Activated CD8-positive, alpha-beta memory T cell treated with anti-CD3 and anti-CD28 coated beads for 4 hours (primary cell): ENCODE measurements around the gene MECP2.
A peak's percentile ranks its signal among the peaks of the same experiment; 100 is the strongest.

Experiments used
- DNase-seq, 2 donors: peaks; one replicate each; pipeline ENCODE4 v3.0.0-alpha.2; 2020; ENCODE audit warnings: low read depth in 2 of 2

MECP2 gene

GRCh38 chrX:154115750-154116149 is 18.2 kb upstream of the MECP2 start:
- DNase-seq: no peak

- DNase-seq: no peak
Observed at GRCh38 chrX:154115071-154115470, 17.6 kb upstream of the MECP2 start.

- DNase-seq: no peak
Observed at GRCh38 chrX:154114652-154115051, 17.1 kb upstream of the MECP2 start.

- DNase-seq: no peak
Observed at GRCh38 chrX:154113729-154114128, 16.2 kb upstream of the MECP2 start.

- no peak for DNase-seq
Observed at GRCh38 chrX:154098551-154098950, 1.0 kb upstream of the MECP2 start.

- peak; percentile 42 to 45 for DNase-seq
Observed at GRCh38 chrX:154097003-154097588, 421 bp downstream of the MECP2 start.

GRCh38 chrX:154096140-154097002 is 1.1 kb downstream of the MECP2 start:
- DNase-seq: no peak

- no peak for DNase-seq
Observed at GRCh38 chrX:154094833-154095232, 2.7 kb downstream of the MECP2 start.

- DNase-seq: no peak
Observed at GRCh38 chrX:154093965-154094364, 3.6 kb downstream of the MECP2 start.

GRCh38 chrX:154092371-154092770 is 5.1 kb downstream of the MECP2 start:
- no peak for DNase-seq

- DNase-seq: no peak
Observed at GRCh38 chrX:154091678-154092077, 5.8 kb downstream of the MECP2 start.

GRCh38 chrX:154090731-154091130 is 6.8 kb downstream of the MECP2 start:
- no peak for DNase-seq

GRCh38 chrX:154084449-154085300 is 12.8 kb downstream of the MECP2 start:
- no peak for DNase-seq

- no peak for DNase-seq
Observed at GRCh38 chrX:154083126-154083517, 14.4 kb downstream of the MECP2 start.

GRCh38 chrX:154082396-154083125 is 15.0 kb downstream of the MECP2 start:
- DNase-seq: no peak

GRCh38 chrX:154077101-154077500 is 20.4 kb downstream of the MECP2 start:
- no peak for DNase-seq

- DNase-seq: no peak
Observed at GRCh38 chrX:154074199-154074598, 23.3 kb downstream of the MECP2 start.

GRCh38 chrX:154072192-154072591 is 25.3 kb downstream of the MECP2 start:
- DNase-seq: no peak

GRCh38 chrX:154068560-154068959 is 29.0 kb downstream of the MECP2 start:
- DNase-seq: no peak

- no peak for DNase-seq
Observed at GRCh38 chrX:154064637-154065435, 32.7 kb downstream of the MECP2 start.

- no peak for DNase-seq
Observed at GRCh38 chrX:154063234-154063633, 34.3 kb downstream of the MECP2 start.
